GM21528 (cell line): ENCODE measurements around the gene LDLRAD4.

Source experiments
- ATAC-seq: cut with Tn5 transposase; IDR thresholded peaks from one replicate; pipeline ENCODE4 v1.9.1; 2021; ENCODE audit warnings: mild to moderate bottlenecking, moderate library complexity; ENCODE audit not compliant: unreplicated experiment, low FRiP score

LDLRAD4 gene

DNA sequence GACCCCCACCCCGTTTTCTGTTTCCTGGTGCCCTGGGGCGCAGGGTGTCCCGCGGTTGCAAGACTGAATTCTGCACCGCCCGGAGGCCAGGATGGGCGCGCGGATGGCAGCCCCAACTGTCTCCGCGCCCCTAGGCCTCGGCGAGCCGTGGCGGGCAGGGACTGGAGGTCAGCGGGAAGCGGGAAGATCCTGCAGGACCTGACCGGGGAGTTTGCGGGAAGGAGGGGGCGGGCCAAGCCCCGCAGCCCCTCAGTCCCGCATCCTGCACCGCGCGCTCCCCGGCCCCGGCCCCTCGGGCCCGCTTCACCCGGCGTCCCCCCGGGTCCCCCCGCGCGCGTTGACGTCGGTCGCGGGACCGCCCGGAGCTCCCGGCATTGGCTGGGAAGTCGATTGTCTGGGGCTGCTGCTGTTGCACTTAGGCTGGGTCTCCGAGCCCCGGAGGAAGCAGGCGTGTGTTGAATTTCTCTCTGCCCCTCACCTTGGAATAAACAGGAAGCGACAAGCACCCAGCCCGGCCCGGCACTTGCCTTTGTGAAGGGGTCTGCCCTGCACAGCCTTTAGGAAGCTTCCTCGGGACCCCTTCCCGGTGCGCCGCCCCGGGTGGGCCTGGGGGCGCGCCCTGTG lies at the start of gene LDLRAD4:
LDLRAD4 (plus strand) TSS at position 393 of the 624 bp plus-strand sequence.
- ATAC-seq, result no peak

DNA sequence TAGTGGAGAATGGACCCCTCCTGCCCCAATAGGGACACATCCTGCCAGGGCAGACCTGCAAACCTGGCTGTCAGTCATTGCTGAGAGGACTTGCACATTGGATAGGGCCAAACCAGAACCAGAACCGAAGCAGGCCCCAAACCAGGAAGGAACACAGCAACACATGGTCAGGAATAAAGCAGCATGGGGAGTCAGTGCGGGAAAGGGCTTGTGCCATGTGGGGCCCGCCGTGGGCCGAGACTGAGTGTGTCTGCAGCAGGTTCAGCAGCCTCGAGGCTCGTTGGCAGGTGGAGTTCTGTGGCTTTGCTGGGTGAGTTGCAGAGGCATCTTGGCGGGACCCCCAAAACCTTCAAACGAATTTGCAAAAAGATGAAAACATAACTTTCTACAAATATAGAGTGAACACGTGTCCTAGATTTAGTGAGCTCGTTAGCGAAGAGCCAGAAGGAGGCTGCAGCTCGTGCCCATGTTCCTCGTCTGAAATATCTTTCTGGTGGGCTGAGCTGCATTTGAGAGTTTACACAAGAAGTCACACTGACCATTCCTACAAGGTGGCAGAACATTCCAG lies 44.9 kb upstream of the LDLRAD4 start:
- no peak for ATAC-seq

DNA sequence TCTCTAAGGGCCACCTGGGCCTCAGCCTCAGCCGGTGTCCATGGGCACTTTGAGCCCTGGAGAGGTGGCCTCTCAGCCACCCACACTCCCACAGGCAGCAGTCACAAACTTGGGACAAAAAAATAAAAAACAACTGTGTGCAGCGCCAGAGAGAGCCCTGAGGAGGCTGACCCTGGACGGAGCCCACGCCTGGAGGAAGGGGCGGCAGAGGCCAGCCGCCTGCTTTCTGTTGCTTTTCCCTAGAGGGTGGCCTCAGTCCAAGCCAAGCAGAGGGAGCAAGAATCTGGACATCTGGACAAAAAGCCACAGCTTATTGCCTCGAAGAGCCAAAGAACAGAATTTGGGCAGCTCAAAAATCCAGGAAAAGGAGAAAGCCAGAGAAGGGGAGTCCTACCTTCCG lies 43.3 kb upstream of the LDLRAD4 start:
- ATAC-seq, result no peak

DNA sequence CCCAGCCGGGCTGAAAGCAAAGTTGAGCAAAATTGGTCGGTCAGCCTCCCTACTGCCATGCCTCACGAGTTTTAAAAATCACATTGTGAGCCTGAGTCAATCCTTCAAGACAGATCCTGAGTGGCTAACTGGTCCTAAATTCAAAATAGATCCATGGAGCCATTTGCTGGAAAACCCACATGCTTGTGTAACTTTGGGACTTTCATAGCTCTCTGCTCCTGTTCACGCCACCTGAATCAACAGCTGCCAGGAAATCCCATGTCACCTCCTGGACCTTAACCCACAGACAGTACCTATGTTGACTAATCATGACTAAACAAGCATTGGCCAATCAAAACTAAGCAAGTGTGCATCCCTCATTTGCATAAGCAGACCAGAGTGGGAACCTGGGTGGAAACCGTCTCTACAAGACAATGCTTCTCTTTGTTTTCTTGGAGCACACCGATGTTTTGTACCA lies 42.8 kb upstream of the LDLRAD4 start:
- no peak for ATAC-seq

DNA sequence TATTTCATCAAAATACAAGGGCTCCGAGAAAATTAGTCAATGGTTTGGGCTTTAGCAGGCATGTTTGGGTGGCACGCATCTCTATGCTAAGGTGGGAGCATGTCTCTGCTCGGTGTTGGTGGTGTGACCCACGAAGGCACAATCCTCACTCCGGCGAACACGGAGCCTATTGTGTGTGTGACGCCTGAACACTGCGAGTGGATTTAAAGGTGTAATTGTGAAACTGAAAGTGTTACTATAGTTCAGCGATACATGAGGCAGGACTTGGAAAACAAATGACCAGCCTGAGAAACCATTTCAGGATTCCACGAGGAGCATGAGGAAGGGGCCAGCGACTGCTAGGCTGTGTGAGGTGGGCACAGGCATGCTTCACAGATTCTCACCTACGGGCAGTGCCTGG lies 41.7 kb upstream of the LDLRAD4 start:
- no peak for ATAC-seq

DNA sequence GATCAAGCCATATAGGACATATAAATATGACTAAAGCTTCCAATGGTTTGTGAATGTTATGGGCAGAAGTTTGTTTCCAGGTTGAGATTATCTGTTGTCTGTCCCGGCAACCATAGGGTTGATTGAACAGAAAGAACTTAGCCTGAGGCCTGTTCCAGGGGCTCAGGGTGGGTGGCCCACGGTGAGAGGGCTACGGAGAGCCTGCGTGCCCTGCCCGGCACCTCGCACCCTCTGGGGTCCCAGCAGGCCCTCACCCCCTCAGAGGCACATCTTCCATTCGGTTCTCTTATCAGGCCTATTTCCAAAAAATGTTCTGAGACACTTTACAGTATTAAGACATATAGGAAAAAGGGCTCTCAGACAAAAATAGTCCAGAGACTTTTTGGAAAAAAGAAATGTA lies 40.4 kb upstream of the LDLRAD4 start:
- no peak for ATAC-seq

DNA sequence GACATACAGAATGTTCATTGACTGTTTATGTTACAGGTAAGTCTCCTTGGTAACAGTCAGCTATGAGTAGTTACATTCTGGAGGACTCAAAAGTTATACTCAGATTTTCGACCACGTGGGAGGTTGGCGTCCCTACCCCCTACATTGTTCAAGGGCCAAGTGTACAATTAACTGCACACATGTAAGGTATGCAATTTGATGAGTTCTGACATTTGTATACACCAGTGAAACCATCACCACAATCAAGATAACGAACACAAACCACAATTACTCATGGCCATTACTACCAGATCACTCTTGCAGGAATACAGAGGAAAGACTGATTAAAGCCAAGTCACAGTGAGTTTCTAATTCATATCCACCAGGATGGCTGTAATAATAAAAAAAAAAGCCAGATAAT lies 39.6 kb upstream of the LDLRAD4 start:
- ATAC-seq, result no peak

DNA sequence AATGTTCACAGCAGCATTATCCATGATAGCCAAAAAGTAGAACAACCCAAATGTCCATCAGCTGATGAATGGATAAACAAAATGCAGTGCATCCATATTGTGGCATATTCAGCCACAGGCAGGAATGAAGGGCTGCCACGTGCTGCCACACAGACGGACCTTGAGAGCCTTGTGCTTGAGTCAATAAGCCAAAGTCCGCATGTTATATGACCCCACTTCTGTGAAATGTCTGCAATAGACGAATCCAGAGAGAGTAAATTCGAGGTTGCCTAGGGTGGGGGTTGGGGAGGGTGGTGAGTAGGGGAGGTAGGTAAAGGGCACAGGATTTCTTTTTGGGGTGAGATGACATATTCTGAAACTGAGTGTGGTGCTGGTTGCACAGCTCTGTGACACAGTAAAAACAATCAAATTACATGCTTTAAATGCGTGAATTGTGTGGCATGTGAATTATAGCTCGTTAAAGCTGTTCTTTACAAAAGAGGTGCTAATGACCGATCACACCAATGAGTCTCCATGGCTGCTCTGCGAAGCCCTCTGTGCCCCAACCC lies 38.9 kb upstream of the LDLRAD4 start:
- no peak for ATAC-seq

DNA sequence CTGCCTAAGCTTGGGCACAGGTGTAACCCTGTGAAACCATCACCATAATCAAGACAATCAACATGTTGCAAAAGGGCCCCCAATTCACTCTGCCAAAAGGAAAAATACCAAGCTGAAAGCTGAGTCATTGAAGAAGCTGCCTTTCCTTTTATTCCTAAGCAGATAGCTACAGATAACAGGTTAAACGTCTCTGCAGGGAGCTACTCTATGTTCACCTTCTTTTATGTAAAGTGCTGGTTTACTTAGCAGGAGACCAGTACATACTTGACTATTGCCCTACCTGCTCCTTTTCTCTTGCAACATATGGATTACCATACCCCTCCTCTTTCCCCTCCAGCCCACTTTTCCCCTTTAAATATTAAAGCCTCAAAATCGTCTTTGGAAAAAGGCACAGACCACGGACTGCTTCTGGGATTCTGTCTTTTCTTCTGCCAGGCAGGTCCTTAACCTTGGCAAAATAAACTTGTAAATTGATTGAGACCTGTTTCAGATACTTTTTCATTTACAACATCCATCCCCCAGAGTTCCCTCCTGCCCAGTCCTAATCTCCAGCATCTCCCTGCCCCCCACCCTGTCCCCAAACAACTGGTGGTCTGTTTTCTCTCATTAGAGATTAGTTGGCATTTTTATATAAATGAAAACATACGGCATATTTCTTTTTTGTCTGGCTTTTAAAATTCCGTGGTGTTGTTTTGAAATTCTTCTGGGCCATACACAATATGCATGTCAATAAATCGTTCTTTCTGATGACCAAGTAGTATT lies 37.8 kb upstream of the LDLRAD4 start:
- no peak for ATAC-seq

DNA sequence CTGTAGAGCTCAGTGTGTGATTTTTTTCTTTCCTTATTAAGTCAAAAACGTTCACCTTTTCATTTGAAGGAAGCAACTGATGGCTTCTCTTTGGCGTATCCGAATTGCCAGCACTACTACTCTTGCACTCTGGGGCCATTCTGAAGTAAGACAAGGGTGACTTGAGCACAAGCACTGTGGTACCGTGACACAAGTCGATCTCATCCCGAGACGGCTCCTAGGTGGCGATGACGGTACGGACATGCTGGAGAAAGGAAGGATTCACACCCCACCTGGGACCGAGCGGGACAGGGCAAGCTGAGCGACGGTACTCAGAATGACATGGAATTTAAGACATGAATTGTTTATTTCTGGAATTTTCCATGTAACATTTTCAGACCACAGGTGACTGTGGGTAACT lies 36.8 kb upstream of the LDLRAD4 start:
- no peak for ATAC-seq

DNA sequence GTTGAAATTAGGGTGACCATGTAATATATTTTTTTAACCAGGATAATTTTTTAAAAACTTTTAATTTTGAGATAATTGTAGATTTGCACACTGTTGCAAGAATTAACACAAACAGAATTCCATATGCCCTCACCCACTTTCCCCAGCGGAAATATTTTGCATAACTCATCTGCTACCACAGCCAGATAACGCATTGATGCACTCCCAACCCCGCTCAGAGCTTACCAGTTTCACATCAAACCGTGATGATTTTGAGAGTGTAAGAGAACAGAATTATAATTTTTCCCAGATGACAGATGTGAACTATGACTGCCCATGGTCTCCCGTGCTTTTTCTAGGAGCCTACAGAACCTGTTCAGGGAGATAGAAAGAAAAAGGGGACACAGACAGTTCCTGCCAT lies 35.2 kb upstream of the LDLRAD4 start:
- no peak for ATAC-seq

DNA sequence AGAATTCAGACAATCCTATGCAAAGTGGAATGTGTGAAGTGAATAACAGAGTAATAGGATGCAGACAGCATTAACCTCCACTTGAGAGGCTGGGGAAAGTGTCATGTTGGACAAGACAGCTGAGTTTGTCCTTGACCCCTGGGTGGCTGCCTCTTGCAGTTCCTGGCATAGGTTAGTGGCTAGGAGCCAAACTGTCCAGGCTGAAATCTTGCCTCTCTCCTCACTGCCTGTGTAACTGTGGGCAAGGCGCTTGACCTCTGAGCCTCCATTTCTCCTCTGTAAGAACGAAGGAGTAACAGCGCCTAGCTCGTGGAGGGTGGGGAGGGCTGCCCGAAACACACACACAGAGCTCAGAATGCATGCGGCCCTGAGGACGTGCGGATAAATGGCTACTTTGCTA lies 34.8 kb upstream of the LDLRAD4 start:
- no peak for ATAC-seq

DNA sequence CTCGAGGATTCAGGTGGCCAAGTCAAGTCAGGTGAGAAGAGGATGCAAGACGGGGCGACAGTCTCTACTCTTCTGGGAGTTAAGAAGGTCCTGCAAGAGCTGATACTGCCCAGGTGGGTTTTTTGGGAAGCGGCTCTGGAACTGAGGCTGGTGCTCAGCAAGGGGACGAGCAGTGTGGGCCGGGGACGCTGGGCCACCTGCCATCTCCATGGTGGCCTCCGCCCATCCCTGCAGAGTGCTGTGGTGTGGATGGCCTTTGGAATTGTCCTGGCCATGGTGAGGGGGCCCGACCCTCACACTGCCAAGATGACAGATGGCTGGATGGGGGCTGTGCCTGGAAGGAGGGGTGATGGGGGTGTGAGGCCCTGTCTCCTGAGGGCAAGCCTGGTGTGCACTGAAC lies 34.2 kb upstream of the LDLRAD4 start:
- ATAC-seq, result no peak

DNA sequence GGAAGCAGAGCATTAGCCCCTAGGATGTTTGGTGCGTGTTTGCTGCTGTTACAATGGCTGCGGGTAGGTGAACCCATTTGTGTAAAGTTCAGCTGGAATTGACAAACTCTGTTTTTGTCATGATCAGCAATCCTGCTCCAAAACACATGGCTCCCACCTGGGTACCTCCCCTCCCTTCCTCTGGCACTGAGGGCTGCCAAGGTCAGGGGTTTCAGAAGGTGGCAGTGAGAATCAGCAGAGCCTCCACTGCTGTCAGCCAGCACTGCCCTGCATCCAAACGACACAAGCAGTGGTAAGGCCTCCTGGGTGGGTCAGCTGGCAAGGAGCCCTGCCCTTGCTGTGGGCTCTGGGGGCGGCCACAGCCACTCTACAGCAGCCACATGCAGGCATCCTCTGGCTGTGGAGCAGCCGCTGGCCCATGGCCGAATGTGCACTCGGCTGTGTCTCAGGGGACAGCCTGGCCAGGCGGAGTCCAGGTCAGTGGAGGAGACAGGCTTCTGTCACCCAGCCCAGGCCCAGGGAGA lies 32.8 kb upstream of the LDLRAD4 start:
- no peak for ATAC-seq

DNA sequence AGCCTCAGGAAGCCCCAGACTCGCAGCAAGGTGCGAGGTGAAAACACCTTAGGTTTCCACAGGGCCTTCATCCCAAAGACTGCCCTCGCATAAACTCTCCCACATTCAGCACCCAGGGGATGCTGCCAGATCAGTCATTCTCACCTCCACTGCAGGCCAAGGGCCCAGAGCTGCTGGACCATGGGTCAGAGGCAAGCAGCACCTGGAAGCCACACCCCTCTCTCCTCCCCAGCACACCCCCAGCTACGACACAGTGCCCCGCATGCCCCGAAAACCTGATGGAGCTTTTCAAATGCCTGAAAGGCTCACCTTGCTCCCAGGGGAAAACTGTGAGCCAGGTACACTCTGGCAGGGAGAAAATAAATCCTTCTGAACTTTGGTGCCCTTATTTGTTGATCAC lies 31.9 kb upstream of the LDLRAD4 start:
- ATAC-seq, result no peak

DNA sequence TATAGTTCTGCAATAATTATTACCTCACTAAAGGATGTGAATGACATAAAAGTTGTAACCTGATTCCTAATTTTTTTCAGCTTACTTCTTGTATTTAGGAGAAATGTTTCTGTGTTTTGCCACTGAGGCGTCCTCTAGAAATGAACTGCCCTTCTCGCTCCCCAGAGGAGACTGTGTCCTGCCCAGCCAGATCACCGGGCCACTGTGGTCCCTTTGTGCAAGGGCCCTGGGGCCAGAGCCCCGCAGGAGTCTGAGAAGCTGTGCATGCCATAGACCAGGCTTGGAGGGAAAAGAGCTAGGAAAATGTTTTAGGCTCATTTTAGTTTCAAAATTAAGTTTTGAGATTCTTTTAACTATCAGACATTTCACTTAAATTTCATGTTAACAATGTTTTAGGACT lies 31.1 kb upstream of the LDLRAD4 start:
- ATAC-seq, result no peak

DNA sequence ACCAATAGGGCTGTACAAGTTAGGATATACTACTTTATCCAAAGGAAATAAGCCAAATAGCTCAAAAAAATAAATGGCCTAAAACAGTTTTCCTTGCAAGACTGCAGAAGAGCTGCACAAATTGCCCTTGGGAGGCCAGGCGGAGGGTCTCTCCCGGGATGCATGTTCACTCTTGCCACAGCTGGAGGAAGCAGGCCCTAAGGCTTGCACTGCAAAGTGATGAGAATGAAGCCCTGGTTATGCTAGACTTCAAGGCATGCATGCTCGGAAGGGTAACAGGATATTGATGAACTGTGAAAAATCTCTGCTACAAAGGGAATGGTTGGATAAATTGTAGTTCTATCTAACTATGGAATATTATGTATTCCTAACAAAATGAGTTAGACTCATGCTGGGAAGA lies 27.5 kb upstream of the LDLRAD4 start:
- ATAC-seq, result no peak

DNA sequence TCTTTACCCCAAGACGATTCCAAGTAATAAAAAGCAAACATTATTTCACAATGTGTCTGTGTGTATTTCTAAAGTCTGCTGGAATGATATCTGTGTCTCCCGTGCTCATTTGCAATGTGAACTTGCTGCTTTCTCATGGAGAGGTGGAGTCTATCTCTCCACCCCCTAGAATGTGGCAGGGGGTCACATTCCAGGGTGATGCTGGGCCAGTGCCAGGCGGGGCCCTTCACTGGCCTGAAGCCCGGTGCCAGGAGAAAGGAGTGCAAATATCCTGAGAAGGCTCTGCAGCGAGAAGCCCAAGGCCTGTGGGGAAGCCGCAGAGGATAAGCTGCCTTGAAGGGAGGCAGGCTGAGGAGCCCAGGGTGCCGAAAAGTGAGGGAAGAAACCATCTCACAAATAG lies 26.8 kb upstream of the LDLRAD4 start:
- ATAC-seq, result no peak

DNA sequence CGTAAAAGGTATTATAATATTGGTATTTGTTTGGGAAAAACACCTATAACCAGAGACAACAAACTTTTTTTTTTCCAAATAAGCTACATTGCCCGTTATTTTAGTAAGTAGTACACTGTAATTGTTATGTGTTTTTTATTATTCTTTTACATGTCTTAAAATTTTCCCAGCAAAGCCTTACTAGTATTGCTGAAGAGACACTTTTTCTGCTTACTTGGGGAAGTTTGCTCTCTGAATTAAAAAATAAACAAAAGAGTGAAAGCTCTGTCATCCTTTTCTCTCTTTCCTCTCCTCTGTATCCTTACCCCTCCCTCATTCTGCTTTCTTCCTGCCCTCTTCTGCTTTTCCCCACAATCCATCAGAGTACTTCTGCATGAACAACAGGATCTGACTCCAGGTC lies 25.6 kb upstream of the LDLRAD4 start:
- no peak for ATAC-seq

DNA sequence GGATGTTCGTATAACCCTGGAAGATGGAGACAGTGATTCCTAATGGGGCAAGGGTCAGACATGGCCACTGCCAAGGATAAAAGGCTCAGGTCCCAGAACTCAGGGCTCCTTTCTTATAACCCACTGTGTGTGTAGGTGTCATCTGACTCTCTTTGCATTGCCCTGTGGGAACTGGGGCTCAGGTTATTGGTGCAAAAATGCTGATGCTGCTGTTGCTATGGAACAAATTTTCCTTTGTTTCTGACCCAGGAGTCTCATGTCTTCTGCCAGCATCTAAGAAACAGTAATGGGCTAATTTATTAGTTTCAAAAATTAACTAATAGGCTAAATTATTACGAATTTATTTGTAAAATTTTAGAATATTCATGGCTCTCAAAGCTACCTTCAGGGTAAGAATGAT lies 24.3 kb upstream of the LDLRAD4 start:
- no peak for ATAC-seq

DNA sequence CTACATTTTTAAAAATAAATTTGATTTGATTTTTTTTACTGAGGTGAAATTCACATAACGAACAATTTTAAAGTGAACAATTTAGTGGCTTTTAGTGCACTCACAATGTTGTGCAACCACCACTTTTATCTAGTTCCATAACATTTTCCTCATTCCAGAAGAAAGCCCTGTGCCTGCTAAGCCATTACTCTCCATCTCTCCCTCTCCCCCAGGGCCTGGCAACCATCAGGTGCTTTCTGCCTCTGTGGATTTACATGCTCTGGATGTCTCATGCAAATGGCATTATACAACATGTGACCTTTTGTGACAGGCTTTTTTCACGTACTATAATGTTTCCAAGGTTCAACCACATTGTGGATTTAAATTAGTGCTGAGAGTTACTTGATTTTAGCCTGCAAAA lies 19.9 kb upstream of the LDLRAD4 start:
- ATAC-seq, result no peak
